H1 (cell line): ENCODE data around the gene CCNK. TPM values are rescaled to one million over a fixed set of nuclear protein-coding genes. Genes with fewer than 3 reads are reported as not detected.

Source experiments
- CTCF ChIA-PET: fragments of 300-600 bp; sonication (Branson Sonifier 250); formaldehyde crosslinking; loops from one replicate; lab custom pipeline; 2021; ENCODE audit not compliant: partially characterized antibody; lab: Charles Lee
- POLR2A ChIA-PET: fragments of 300-600 bp; sonication (Branson Sonifier 250); formaldehyde crosslinking; loops from one replicate; lab custom pipeline; 2021; ENCODE audit warnings: inconsistent platforms; ENCODE audit not compliant: partially characterized antibody; lab: Charles Lee
- DNase-seq, 2 experiments: peaks; one replicate each; pipeline versions ENCODE4 v3.0.0 to v3.0.0-alpha.2; 2010 to 2022; ENCODE audit warnings: low spot score in 2 of 2, low read depth in 1 of 2, mixed read lengths in 1 of 2
- FAIRE-seq: peaks from 2 replicates; lab custom pipeline; 2011; peaks lifted over from hg19 to GRCh38; lab: Jason Lieb, UNC
- H2AFZ ChIP-seq: 2 replicates; pipeline ENCODE4 v1.8.1; 2012; ENCODE audit warnings: low read length, inconsistent platforms
- H2AK5ac ChIP-seq: 2 replicates; pipeline ENCODE4 v1.6.1; 2013; ENCODE audit warnings: low read depth, low read length
- H2BK120ac ChIP-seq: replicated peaks from 2 replicates; pipeline ENCODE3; 2013; ENCODE audit warnings: low read depth, low read length, inconsistent platforms
- H2BK12ac ChIP-seq: 2 replicates; pipeline ENCODE4 v1.6.1; 2013; ENCODE audit warnings: low read depth, low read length
- H2BK15ac ChIP-seq: 2 replicates; pipeline ENCODE4 v1.6.1; 2013; ENCODE audit warnings: low read length
- H2BK20ac ChIP-seq: 2 replicates; pipeline ENCODE4 v1.6.1; 2013; ENCODE audit warnings: low read length
- H2BK5ac ChIP-seq: 2 replicates; pipeline ENCODE4 v1.6.1; 2013; ENCODE audit warnings: low read depth, low read length
- H3K14ac ChIP-seq: 2 replicates; pipeline ENCODE4 v1.6.1; 2013; ENCODE audit warnings: inconsistent platforms; ENCODE audit not compliant: insufficient read length
- H3K18ac ChIP-seq: 2 replicates; pipeline ENCODE4 v1.6.1; 2013; ENCODE audit warnings: low read length; ENCODE audit errors: extremely low read depth
- H3K23ac ChIP-seq: 2 replicates; pipeline ENCODE4 v1.6.1; 2013; ENCODE audit warnings: inconsistent platforms; ENCODE audit not compliant: insufficient read length
- H3K23me2 ChIP-seq: 2 replicates; pipeline ENCODE4 v1.6.1; 2013; ENCODE audit warnings: low read depth, low read length
- H3K27ac ChIP-seq: 2 replicates; pipeline ENCODE4 v1.6.1; 2011; ENCODE audit warnings: low read depth, low read length, inconsistent platforms
- H3K27me3 ChIP-seq, 4 experiments: replicated peaks in 1 of 4; 1 replicate in 1 of 4; 2 replicates in 3 of 4; pipeline versions ENCODE4 v1.6.1 to v1.8.1; 2011 to 2013; ENCODE audit warnings: low read length in 3 of 4, mild to moderate bottlenecking in 3 of 4, inconsistent platforms in 2 of 4, mixed read lengths in 2 of 4, moderate library complexity in 1 of 4; ENCODE audit not compliant: control insufficient read depth in 3 of 4, insufficient read depth in 3 of 4; ENCODE audit errors: extremely low read depth in 1 of 4
- H3K36me3 ChIP-seq, 4 experiments: 2 replicates each; pipeline versions ENCODE4 v1.6.1 to v1.8.1; 2011 to 2013; ENCODE audit warnings: mild to moderate bottlenecking in 4 of 4, low read length in 3 of 4, moderate library complexity in 2 of 4, control low read depth in 1 of 4, inconsistent platforms in 1 of 4; ENCODE audit not compliant: insufficient read depth in 4 of 4, control insufficient read depth in 2 of 4
- H3K4ac ChIP-seq: replicated peaks from 2 replicates; pipeline ENCODE3; 2013; ENCODE audit warnings: low read length, low read depth, mixed read lengths, inconsistent platforms; ENCODE audit not compliant: insufficient read length
- H3K4me1 ChIP-seq, 4 experiments: replicated peaks in 1 of 4; 1 replicate in 1 of 4; 2 replicates in 3 of 4; pipeline versions ENCODE4 v1.6.1 to v1.8.1; 2011 to 2013; ENCODE audit warnings: low read length in 3 of 4, inconsistent platforms in 2 of 4, mixed read lengths in 1 of 4; ENCODE audit not compliant: insufficient read depth in 4 of 4, control insufficient read depth in 3 of 4
- H3K4me2 ChIP-seq, 2 experiments: 2 replicates each; pipeline versions ENCODE4 v1.6.1 to v1.8.1; 2011 to 2013; ENCODE audit warnings: low read depth in 2 of 2, low read length in 2 of 2, control low read depth in 1 of 2, inconsistent platforms in 1 of 2, mild to moderate bottlenecking in 1 of 2; ENCODE audit not compliant: insufficient read depth in 1 of 2
- H3K4me3 ChIP-seq, 4 experiments: fragments of 200-600, 300-600 bp in 1 of 4; sonication (generic), shearing (Covaris generic), sonication (Bioruptor Twin) in 1 of 4; 2 replicates each; pipeline versions ENCODE4 v1.5.1 to v1.8.1; 2011 to 2016; ENCODE audit warnings: low read length in 4 of 4, low read depth in 3 of 4, control low read depth in 2 of 4, inconsistent platforms in 2 of 4, mild to moderate bottlenecking in 2 of 4, mixed read lengths in 1 of 4, moderate library complexity in 1 of 4; ENCODE audit not compliant: insufficient read depth in 2 of 4; ENCODE audit errors: extremely low read depth in 1 of 4
- H3K56ac ChIP-seq: replicated peaks from 2 replicates; pipeline ENCODE3; 2013; ENCODE audit warnings: low read depth, mild to moderate bottlenecking, mixed read lengths, low read length, inconsistent platforms; ENCODE audit not compliant: insufficient read length
- H3K79me1 ChIP-seq: 2 replicates; pipeline ENCODE4 v1.6.1; 2013; ENCODE audit warnings: low read depth, low read length, control low read depth
- H3K79me2 ChIP-seq, 2 experiments: 2 replicates each; pipeline versions ENCODE4 v1.6.1 to v1.8.1; 2012 to 2013; ENCODE audit warnings: low read length in 2 of 2, mild to moderate bottlenecking in 2 of 2, inconsistent platforms in 1 of 2; ENCODE audit not compliant: insufficient read depth in 2 of 2, control insufficient read depth in 1 of 2
- H3K9ac ChIP-seq, 4 experiments: replicated peaks in 1 of 4; 1 replicate in 1 of 4; 2 replicates in 3 of 4; pipeline versions ENCODE4 v1.6.1 to v1.8.1; 2011 to 2013; ENCODE audit warnings: low read depth in 3 of 4, low read length in 3 of 4, control low read depth in 2 of 4, mild to moderate bottlenecking in 2 of 4, moderate library complexity in 2 of 4, inconsistent platforms in 1 of 4; ENCODE audit errors: extremely low read depth in 1 of 4
- H3K9me3 ChIP-seq, 2 experiments: 2 replicates each; pipeline versions ENCODE4 v1.6.1 to v1.8.1; 2012 to 2013; ENCODE audit warnings: mild to moderate bottlenecking in 2 of 2, moderate library complexity in 2 of 2, control low read depth in 1 of 2, inconsistent platforms in 1 of 2, low read depth in 1 of 2, low read length in 1 of 2, mixed read lengths in 1 of 2; ENCODE audit not compliant: insufficient read depth in 2 of 2
- H4K20me1 ChIP-seq, 2 experiments: replicated peaks in 1 of 2; 2 replicates each; pipeline versions ENCODE3 to v1.8.1; 2011 to 2013; ENCODE audit warnings: inconsistent platforms in 2 of 2, low read length in 2 of 2, mild to moderate bottlenecking in 1 of 2; ENCODE audit not compliant: insufficient read depth in 2 of 2, control insufficient read depth in 1 of 2
- H4K5ac ChIP-seq: 2 replicates; pipeline ENCODE4 v1.6.1; 2013; ENCODE audit warnings: low read length, low read depth, mixed read lengths, inconsistent platforms; ENCODE audit not compliant: insufficient read length
- H4K8ac ChIP-seq: 2 replicates; pipeline ENCODE4 v1.8.0; 2013; ENCODE audit warnings: mild to moderate bottlenecking, moderate library complexity, low read length, inconsistent platforms; ENCODE audit not compliant: insufficient read depth; ENCODE audit errors: extremely low read depth
- H4K91ac ChIP-seq: replicated peaks from 2 replicates; pipeline ENCODE3; 2013; ENCODE audit warnings: low read length, mixed read lengths, inconsistent platforms; ENCODE audit not compliant: insufficient read length
- BRCA1 ChIP-seq: IDR thresholded peaks from 2 replicates; pipeline ENCODE4 v1.6.1; 2012; ENCODE audit warnings: low read depth, low read length, improper control_type of control experiment
- CBX5 ChIP-seq: fragments of 300-800, 300-1000 bp; sonication (generic); IDR thresholded peaks from 2 replicates; pipeline ENCODE4 v1.7.1; 2016; ENCODE audit warnings: antibody characterized with exemption, low read length, low read depth
- CBX8 ChIP-seq: fragments of 300-800, 300-1000 bp; sonication (generic); IDR thresholded peaks from 2 replicates; pipeline ENCODE4 v1.7.1; 2016; ENCODE audit warnings: low read depth, low read length, borderline replicate concordance
- CHD1 ChIP-seq: IDR thresholded peaks from 2 replicates; pipeline ENCODE4 v1.6.1; 2012; ENCODE audit warnings: low read depth, low read length, improper control_type of control experiment
- EGR1 ChIP-seq: IDR thresholded peaks from 2 replicates; pipeline ENCODE4 v1.6.1; 2011; ENCODE audit warnings: low read depth, low read length, borderline replicate concordance
- FOSL1 ChIP-seq: IDR thresholded peaks from 2 replicates; pipeline ENCODE4 v1.6.1; 2011; ENCODE audit warnings: mild to moderate bottlenecking, low read depth, low read length, moderate library complexity; ENCODE audit not compliant: insufficient read depth
- GTF2F1 ChIP-seq: IDR thresholded peaks from 2 replicates; pipeline ENCODE4 v1.6.1; 2012; ENCODE audit warnings: low read depth, low read length, improper control_type of control experiment, borderline replicate concordance
- HDAC2 ChIP-seq, 2 experiments: fragments of 300-600 bp in 1 of 2; sonication (generic) in 1 of 2; IDR thresholded peaks; 2 replicates each; pipeline ENCODE4 v1.6.1; 2011 to 2012; ENCODE audit warnings: low read depth in 2 of 2, low read length in 2 of 2, mild to moderate bottlenecking in 2 of 2, moderate library complexity in 2 of 2, borderline replicate concordance in 1 of 2, inconsistent platforms in 1 of 2
- KDM1A ChIP-seq: fragments of 200-600, 300-600 bp; sonication (generic); IDR thresholded peaks from 2 replicates; pipeline ENCODE4 v1.7.1; 2016; ENCODE audit warnings: mild to moderate bottlenecking, low read length, borderline replicate concordance
- MAX ChIP-seq: IDR thresholded peaks from 2 replicates; pipeline ENCODE4 v1.6.1; 2012; ENCODE audit warnings: inconsistent platforms
- TAF7 ChIP-seq: optimal IDR thresholded peaks from 2 replicates; pipeline ENCODE3; 2011; ENCODE audit warnings: low read depth, mild to moderate bottlenecking, inconsistent platforms, low read length, moderate library complexity, borderline replicate concordance
- TCF12 ChIP-seq: IDR thresholded peaks from 2 replicates; pipeline ENCODE4 v1.6.1; 2011; ENCODE audit warnings: low read depth, mild to moderate bottlenecking, low read length
- WGBS, 2 experiments: shearing (Covaris generic) in 1 of 2; methylation state at CpG; one replicate each; pipeline versions ENCODE4 v1.1.6 to v1.1.7; 2013 to 2015; ENCODE audit warnings: low lambda C conversion rate in 2 of 2, mixed read lengths in 2 of 2, inconsistent platforms in 1 of 2, low coverage in 1 of 2, missing lambda C conversion rate in 1 of 2; ENCODE audit not compliant: insufficient replicate concordance in 2 of 2, insufficient coverage in 1 of 2, insufficient read length in 1 of 2; ENCODE audit errors: extremely low coverage in 1 of 2, missing lambda C conversion rate in 1 of 2; 5-methylcytosine and 5-hydroxymethylcytosine counted together
- polyA plus RNA-seq, 7 experiments: library from polyadenylated mRNA; depleted of rRNA in 3 of 7; stranded (reverse) in 5 of 7; unstranded in 2 of 7; fragments of >200 nt in 5 of 7; fragments of 200-250 nt in 2 of 7; gene quantifications; 1 replicate in 5 of 7; 2 replicates in 1 of 7; 4 replicates in 1 of 7; pipeline versions ENCODE4 v1.2.1 to v1.2.3, GENCODE V29; 2011 to 2013; ENCODE audit warnings: missing spikeins in 2 of 7, mixed read lengths in 2 of 7
- total RNA-seq: library from RNA; stranded (reverse); fragmentation: NEBNext Ultra II Directional; extraction: Animal tissue kit (Norgen Biotek cat#: 25700); gene quantifications from 2 replicates; pipeline ENCODE4 v1.2.1, GENCODE V29; 2021

CCNK gene
- total and polyA plus RNA-seq, 2 of the 8 experiments (the other 6 are each of a cell fraction or from before 2014, with no cell fraction given) = 10.7 to 82.7 TPM

DNA sequence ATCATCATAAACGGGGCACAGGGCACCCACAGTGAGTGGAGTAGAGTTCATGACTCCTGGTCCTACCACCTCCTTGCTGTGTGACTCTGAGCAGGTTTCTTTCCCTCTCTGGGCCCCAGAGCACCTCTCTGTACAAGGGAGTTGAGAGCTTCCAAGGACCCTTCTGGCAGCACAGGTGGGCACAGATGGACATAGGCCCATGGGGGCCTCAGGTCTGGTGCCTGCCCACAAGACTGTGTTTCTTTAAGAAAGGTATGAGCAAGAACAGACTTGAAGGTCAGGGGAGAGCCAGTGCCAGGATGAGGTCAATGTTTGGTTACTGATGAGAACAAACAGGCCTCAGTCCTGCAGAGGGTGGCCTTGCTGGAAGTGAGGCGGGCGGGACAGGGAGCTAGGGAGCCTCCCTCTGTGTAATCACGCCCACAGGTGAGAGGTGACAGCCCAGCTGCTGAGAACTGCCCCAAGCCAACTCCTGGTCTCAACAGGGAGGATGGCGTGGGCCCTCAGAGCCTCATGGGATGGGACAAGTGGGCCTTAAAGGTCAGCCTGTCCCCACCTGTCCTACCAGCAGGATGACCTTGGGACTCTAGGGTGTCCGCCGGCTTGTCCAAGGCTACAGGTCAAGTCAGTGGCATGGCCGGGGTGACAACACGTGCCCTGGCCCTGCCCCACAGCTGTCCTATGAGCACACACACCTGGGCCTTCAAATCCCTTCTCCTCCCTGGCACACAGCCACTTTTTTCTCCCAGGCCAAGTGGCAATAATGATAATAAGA, 73.7 kb downstream of the CCNK start:
- Histone ChIP-seq H2BK120ac (no peak overlapping the region), H3K18ac (no peak overlapping the region), H4K91ac (no peak overlapping the region), H3K23me2 (peaks cover 2% of the 10 kb centered on the region; the same call in 1 of the 2 replicates), H3K23ac (no peak overlapping the region), H3K4me2 (no peak overlapping the region), H2AFZ (no peak overlapping the region), H3K4me3 (no peak overlapping the region), H3K4ac (no peak overlapping the region), H3K4me1 (peaks cover 0 to 5% (median under 1%) of the 10 kb centered on the region in 4 experiments; a peak in 2 of 7 replicates), H3K79me1 (peaks cover 36% of the 10 kb centered on the region), H2AK5ac (0 out of 2 replicates have a peak overlapping the region, but pooled peaks have one; percentile 26), H3K79me2 (peaks cover 0 to 36% of the 10 kb centered on the region in 2 experiments; a peak in 2 of 4 replicates), H2BK12ac (no peak overlapping the region), H3K9me3 (no peaks in the 10 kb centered on the region), H3K9ac (no peak overlapping the region), H2BK20ac (no peak overlapping the region), H3K27me3 (no peaks in the 10 kb centered on the region), H2BK15ac (no peak overlapping the region), H3K36me3 (no peaks in the 10 kb centered on the region), H3K56ac (no peak overlapping the region), H4K20me1 (peaks cover 5 to 17% of the 10 kb centered on the region in 2 experiments), H4K5ac (no peak overlapping the region), H3K27ac (no peak overlapping the region), H4K8ac (no peak overlapping the region), H3K14ac (no peak overlapping the region), H2BK5ac (no peak overlapping the region; the same call in 1 of the 2 replicates)
- ChIA-PET CTCF (interaction anchor here (0.7 to 3.7 kb wide), 14 partner anchors 8 to 75 kb away, joined by 3 to 19 read pairs (median 4); no protein-coding TSS in a partner anchor), POLR2A (interaction anchor here (0.5 to 1.1 kb wide), 2 partner anchors 9 to 28 kb away, joined by 3 to 5 read pairs; no protein-coding TSS in a partner anchor)
- FAIRE-seq (no peak), DNase-seq (no peak)
- WGBS, 2 experiments = 75% methylated on average over 8 of the region's 9 CpGs; no CpG with 5 or more reads in 1 of the 2 experiments
- TF ChIP-seq CHD1 = no peak
- no peak for TF ChIP-seq GTF2F1
- TF ChIP-seq FOSL1 = no peak
- no peak for TF ChIP-seq CBX8
- TF ChIP-seq TCF12 = no peak
- TF ChIP-seq BRCA1 = no peak
- no peak for TF ChIP-seq CBX5
- TF ChIP-seq TAF7 = no peak
- no peak for TF ChIP-seq MAX
- no peak for TF ChIP-seq EGR1
- TF ChIP-seq KDM1A = no peak
- no peak for TF ChIP-seq HDAC2 (IDR thresholded peaks at IDR 0.05; ENCODE audit: borderline replicate concordance in 1 of 2, low read depth in 2 of 2, low read length in 2 of 2)
